ENCODE data around the gene STK17B. TPM values are rescaled to one million over a fixed set of nuclear protein-coding genes. Genes with fewer than 3 reads are reported as not detected.

STK17B gene
- total RNA-seq, 4 donors from 2014 or later: 6.9 to 24.2 (median 9.4) TPM

DNA sequence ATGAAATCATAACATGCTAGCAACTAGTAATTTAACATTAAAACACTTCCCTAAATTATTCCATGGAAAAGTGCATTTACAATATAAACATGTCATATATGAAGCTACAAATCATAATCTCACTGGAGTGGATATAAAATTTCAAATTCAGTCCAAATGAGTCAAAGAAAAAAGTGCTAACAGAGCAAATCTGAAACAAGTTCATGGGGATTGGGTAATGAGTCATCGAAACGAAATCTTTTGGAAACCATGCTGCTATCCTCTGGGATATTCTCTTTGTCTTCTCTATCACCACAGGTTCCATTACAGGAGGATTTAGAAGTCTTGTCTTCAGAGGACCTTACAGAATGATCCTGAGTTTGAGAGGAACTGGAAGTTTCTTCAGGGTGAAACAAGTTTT lies 34.1 kb downstream of the STK17B start:
- DNase-seq (ENCODE audit: extremely low spot score): no peak
- H3K27ac ChIP-seq (replicated peaks in 1 of 4): no peak overlapping the region
- peaks cover 0 to 45% (median 20%) of the 10 kb centered on the region in 4 donors for H3K36me3 ChIP-seq
- no peak overlapping the region for H3K4me3 ChIP-seq
- intact Hi-C loops (cut with DNase I): no loop called here
- H3K9me3 ChIP-seq: peaks cover 0 to 11% (median 9%) of the 10 kb centered on the region in 4 donors
- no peak for TF ChIP-seq EP300 (IDR thresholded peaks at IDR 0.05)
- TF ChIP-seq POLR2A (IDR thresholded peaks at IDR 0.05; ENCODE audit: low read depth): no peak
- TF ChIP-seq, protein P1, sequence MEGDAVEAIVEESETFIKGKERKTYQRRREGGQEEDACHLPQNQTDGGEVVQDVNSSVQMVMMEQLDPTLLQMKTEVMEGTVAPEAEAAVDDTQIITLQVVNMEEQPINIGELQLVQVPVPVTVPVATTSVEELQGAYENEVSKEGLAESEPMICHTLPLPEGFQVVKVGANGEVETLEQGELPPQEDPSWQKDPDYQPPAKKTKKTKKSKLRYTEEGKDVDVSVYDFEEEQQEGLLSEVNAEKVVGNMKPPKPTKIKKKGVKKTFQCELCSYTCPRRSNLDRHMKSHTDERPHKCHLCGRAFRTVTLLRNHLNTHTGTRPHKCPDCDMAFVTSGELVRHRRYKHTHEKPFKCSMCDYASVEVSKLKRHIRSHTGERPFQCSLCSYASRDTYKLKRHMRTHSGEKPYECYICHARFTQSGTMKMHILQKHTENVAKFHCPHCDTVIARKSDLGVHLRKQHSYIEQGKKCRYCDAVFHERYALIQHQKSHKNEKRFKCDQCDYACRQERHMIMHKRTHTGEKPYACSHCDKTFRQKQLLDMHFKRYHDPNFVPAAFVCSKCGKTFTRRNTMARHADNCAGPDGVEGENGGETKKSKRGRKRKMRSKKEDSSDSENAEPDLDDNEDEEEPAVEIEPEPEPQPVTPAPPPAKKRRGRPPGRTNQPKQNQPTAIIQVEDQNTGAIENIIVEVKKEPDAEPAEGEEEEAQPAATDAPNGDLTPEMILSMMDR (IDR thresholded peaks at IDR 0.05): no peak
- TF ChIP-seq POLR2AphosphoS5 (IDR thresholded peaks at IDR 0.05): no peak
- H3K4me1 ChIP-seq: no peaks in the 10 kb centered on the region
- no peaks in the 10 kb centered on the region for H3K27me3 ChIP-seq
- 96% methylated on average over 2 of the region's 2 CpGs for WGBS

DNA sequence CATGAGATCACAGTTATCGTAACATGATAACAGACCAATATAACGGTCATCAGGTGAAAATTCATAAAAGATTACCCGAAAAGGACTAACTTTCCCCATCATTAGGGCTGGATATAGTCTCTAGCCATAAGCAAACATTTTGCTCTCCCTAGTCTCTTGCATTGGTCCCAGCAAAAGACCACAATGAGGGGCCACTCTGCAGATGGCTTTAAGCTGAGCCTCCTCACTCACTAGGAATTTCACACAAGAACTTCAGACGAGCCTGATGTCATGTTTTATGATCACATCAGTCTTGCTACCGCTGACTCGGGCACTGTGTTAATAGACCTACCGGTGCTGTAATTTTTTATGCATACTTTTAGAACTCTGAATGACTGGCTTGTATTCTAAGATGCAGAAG lies 35.2 kb downstream of the STK17B start:
- Histone ChIP-seq H3K9me3 (peaks cover 0 to 22% (median 20%) of the 10 kb centered on the region in 4 donors), H3K27ac (replicated peaks in 1 of 4) (no peak overlapping the region), H3K4me3 (no peak overlapping the region), H3K36me3 (peaks cover 0 to 42% (median 20%) of the 10 kb centered on the region in 4 donors), H3K4me1 (no peaks in the 10 kb centered on the region), H3K27me3 (no peaks in the 10 kb centered on the region)
- no peak for DNase-seq (ENCODE audit: extremely low spot score)
- intact Hi-C loops (cut with DNase I): no loop called here
- TF ChIP-seq POLR2AphosphoS5 (IDR thresholded peaks at IDR 0.05) (no peak), POLR2A (IDR thresholded peaks at IDR 0.05; ENCODE audit: low read depth) (no peak), EP300 (IDR thresholded peaks at IDR 0.05) (no peak)
- TF ChIP-seq, protein P1 (IDR thresholded peaks at IDR 0.05): no peak
- 97% methylated on average over 7 of the region's 7 CpGs for WGBS

DNA sequence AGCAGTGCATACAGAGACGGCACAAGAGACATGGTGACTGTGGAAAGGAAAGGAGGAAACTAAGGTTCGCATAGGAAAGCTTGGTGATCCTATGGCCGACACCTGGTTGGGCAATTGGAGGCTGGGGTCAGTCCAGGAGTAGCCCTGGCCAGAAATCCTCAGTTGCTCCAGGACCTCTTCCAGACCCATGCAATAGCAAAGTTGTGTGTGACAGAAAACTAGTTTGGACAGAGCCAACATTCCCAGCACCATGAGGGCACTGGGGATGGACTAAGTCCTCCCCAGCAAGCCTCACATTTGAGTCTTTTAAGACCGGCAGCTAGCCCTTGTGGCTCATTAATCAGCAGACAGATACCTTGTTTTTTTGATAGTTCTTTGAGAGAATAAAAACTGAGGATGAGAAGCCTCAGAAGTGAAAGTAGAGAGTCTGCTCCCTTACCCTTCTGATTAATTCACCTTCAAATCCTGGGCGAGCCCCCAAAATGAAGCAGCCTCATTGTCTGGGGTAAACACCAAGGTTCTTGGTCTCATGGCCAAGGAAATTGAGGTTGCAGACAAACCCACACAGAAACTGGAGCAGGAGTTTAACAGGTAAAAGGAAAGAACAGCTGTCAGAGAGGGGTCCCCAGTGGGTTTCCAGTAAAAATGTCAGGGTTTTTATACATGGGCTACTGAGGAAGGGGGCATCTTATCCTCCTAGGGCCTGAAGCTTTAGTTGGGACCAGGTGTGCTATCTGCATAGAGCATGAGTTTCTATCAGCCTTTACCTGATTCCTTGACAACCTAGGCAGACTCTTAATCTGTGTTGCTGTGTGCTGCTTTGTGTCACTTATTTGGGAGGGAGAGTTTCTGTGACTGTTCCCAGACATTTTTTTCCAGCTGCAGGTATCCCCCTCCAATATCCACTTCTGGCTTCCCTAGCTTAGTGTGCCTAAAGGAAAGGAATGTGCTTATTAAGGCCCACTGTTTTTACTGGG lies 39.1 kb downstream of the STK17B start:
- TF ChIP-seq POLR2AphosphoS5 (IDR thresholded peaks at IDR 0.05): no peak
- TF ChIP-seq EP300 (IDR thresholded peaks at IDR 0.05): no peak
- TF ChIP-seq, protein P1 (IDR thresholded peaks at IDR 0.05): no peak
- Histone ChIP-seq H3K27ac (replicated peaks in 1 of 4) (no peak overlapping the region), H3K4me1 (no peaks in the 10 kb centered on the region), H3K27me3 (no peaks in the 10 kb centered on the region), H3K36me3 (peaks cover 0 to 15% (median 5%) of the 10 kb centered on the region in 4 donors), H3K9me3 (peaks cover 0 to 34% (median 32%) of the 10 kb centered on the region in 4 donors), H3K4me3 (no peak overlapping the region)
- 75% methylated on average over 5 of the region's 5 CpGs for whole genome bisulfite sequencing
- intact Hi-C loops (cut with DNase I): no loop called here
- no peak for DNase-seq (ENCODE audit: extremely low spot score)

DNA sequence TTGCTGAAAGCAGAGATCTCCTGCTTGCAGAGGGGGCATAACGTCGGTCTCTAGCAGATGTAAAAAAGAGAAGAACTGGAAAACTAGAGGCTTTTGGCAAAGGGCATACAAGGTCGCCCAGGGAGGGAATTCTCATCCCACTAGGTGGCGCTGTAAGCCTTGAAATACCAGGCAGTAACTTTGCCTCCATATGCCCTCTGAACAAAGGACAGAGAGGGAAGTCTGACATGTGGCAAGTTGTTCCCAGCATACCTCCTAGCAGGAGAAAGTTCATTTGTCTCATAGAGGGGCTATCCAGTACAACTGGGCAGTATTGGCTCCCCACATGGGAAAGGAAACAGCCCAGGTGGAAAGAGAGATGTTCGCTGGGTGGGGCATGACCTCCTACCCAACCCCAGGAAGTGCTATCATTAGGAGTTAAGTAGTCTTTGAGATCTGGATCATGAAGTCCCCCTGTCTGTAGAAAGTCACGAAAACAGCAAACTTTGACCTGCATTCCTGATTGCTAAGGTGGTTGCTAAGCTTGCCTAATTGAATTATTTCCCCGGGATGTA lies 39.9 kb downstream of the STK17B start:
- 67% methylated on average over 6 of the region's 7 CpGs for WGBS
- Histone ChIP-seq H3K27ac (replicated peaks in 1 of 4) (no peak overlapping the region), H3K4me3 (no peak overlapping the region), H3K27me3 (no peaks in the 10 kb centered on the region), H3K9me3 (peaks cover 0 to 34% (median 32%) of the 10 kb centered on the region in 4 donors), H3K36me3 (peaks cover 0 to 8% (median 2%) of the 10 kb centered on the region in 4 donors), H3K4me1 (no peaks in the 10 kb centered on the region)
- intact Hi-C loops (cut with DNase I): no loop called here
- TF ChIP-seq, protein P1 (IDR thresholded peaks at IDR 0.05): peak in 1 of 3 experiments; percentile 38
- TF ChIP-seq POLR2AphosphoS5 (IDR thresholded peaks at IDR 0.05): no peak
- no peak for DNase-seq (ENCODE audit: extremely low spot score)
